GM21737 (cell line): ENCODE data around the gene SLC23A3.

Experiments used
- ATAC-seq: cut with Tn5 transposase; IDR thresholded peaks from one replicate; pipeline ENCODE4 v1.9.1; 2021; ENCODE audit warnings: mild to moderate bottlenecking, moderate library complexity; ENCODE audit not compliant: unreplicated experiment

Gene SLC23A3

DNA sequence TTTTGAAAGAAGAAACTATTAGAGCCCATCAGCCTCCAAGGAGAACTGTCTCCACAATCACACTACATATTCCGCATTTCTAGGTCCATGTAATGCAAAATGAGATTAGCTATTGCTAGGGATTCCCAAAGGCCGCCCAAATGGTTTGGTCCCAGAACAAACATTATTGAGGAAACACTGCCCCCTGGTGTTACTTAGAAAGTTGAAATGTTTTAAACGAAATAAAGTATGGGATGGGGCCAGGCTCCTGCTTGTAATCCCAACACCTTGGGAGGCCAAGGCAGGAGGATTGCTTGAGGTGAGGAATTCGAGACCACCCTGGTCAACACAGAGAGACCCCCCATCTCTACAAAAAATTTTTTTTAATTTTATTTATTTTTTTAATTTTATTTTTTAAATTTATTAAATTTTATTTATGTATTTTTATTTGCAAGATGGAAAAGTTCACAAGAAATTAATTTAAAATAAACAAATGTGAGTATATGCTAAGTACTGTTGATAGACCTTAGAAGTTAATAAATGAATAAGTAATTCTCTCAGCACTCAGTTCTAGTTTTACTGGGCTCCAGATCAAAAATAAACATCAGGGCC, 14.7 kb downstream of the SLC23A3 start:
- ATAC-seq: no peak

DNA sequence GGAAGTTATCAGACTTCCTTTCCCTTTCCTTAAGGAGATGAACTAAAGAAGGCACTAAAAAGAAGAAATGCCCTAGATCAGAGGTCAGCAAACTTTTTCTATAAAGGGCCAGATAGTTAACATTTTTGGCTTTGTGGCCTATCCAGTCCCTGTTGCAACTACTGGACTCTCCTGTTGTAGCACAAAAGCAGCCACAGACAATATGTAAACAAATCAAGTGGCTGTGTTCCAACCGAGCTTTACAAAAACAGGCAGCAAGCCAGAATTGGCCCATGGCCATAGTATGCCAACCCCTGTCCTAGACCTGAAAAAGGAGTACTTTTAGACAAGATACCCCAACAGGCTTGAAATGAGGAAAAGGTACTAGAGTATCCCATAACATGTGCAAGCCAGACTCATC, 20.2 kb downstream of the SLC23A3 start:
- no peak for ATAC-seq

DNA sequence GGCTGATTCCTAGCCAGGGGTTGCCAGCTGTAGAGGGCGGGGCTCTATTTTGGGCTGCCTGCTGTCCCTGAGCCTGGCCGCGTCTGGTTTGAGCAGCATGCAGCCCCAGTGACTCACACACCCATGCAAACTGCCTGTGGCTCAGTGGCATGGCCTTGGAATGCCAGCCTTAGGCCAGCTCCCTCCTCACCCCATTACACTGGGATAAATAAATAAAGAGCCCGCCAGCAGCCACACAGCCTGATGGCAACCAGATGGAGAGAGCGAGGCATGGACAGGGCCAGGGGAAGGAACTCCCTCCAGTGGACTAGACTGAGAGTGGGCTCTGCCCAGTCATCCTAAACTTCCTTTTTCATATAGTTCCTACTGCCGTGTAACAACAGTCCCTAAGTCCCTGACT, 27.5 kb downstream of the SLC23A3 start:
- no peak for ATAC-seq

- no peak for ATAC-seq
Measured at GRCh38 chr2:219140722-219141121, 29.1 kb downstream of the SLC23A3 start.

DNA sequence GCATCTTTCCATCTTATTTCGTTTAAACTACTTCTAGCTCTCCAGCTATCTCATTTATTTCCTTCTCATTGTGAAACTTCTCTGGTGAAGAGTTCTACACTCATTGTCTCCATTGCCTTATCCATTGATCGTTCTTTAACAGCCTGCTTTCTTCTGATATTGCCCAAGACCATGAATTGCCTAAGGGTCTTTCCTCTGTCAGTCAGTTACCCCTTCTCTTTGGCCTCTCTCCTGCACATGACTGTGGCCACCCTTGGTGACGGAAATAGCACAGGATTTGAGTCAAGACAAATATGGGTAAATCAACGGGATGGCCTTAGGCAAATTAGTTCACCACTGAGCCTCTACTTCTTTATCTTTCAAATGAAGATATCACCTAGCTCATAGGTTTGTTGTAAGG, 35.9 kb downstream of the SLC23A3 start:
- ATAC-seq: no peak

DNA sequence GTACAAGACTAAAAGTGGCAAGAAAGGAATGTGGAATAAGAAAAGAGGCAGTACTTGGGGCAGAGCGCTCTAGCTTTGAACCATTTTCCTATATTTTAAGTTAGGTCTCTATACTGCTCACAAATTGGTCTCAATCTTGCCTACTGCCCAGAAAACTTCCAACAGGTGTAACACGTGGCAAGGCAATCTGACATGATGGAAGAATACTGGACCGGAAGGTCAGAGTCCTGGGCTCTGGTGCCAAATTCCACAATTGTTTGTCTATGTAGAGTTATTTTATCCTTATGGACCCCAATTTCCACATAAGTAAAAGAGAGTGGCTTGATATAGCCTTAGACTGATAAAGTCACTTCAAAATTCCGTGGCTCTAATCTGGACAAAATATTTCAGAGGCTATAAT, 38.1 kb downstream of the SLC23A3 start:
- no peak for ATAC-seq

GRCh38 chr2:219131327-219131726, 38.5 kb downstream of the SLC23A3 start:
- ATAC-seq: no peak

GRCh38 chr2:219129589-219129988, 40.2 kb downstream of the SLC23A3 start:
- no peak for ATAC-seq

- ATAC-seq: no peak
Measured at GRCh38 chr2:219128396-219128795, 41.4 kb downstream of the SLC23A3 start.

DNA sequence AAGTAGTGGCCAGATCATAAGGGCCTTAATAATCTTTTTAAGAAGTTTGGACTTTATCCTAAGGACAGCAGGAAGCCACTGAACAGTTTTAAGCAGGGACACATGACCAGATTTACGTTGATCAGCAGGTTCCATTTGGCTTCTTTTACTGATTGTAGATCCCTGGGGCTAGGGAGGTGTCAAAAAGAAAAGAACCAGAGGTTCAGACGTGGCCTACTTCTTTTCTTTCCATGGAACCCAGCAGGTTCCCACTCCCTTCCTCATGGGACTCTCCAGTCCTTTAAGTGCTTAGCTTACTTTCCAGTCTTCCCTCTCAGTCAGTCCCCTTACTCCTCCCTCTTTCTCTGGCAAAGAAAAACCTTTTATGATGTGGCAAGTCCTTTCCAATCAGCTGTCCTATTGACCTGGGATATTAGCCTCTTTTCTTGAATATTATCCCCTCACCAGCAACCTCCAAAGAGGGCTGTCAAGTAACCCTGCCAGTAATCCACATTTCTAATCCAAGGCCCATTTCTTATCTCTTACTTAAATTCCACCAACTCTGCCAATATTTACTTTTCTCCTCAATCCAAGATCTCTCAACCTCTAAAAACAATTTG, 42.7 kb downstream of the SLC23A3 start:
- no peak for ATAC-seq

GRCh38 chr2:219126555-219126954, 43.3 kb downstream of the SLC23A3 start:
- no peak for ATAC-seq

- no peak for ATAC-seq
Measured at GRCh38 chr2:219125886-219126270, 44.0 kb downstream of the SLC23A3 start.

DNA sequence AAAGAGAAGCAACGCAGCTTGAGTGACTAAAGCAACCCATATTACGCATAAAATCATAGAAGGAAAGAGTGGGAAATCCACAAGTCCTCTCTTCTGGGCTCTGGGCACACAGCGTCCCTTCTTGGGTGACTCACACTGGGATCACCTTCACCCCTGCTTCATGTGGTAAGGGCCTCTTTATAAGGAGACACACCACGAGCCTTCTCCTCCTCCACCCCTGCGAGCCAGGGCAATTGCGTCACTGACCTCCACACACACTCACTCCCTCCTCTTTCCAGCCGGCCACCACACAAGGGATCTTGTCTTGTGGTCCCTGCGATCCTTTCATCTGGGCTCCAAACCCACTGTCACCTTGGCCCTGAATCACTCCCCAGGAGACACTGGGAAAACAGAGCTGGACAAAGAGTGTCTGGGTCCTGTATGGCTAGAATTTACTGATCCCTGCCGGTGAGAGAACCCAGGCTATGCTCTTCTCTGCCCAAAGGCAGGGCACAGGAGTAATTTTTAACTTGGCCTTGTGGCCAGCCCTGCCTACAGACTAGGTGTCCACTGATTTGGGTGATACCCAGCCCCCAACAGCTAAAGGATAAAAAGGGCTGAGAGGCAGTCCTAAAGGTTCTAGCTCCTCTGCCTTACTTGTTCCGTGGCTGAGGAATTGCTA, 44.5 kb downstream of the SLC23A3 start:
- no peak for ATAC-seq

DNA sequence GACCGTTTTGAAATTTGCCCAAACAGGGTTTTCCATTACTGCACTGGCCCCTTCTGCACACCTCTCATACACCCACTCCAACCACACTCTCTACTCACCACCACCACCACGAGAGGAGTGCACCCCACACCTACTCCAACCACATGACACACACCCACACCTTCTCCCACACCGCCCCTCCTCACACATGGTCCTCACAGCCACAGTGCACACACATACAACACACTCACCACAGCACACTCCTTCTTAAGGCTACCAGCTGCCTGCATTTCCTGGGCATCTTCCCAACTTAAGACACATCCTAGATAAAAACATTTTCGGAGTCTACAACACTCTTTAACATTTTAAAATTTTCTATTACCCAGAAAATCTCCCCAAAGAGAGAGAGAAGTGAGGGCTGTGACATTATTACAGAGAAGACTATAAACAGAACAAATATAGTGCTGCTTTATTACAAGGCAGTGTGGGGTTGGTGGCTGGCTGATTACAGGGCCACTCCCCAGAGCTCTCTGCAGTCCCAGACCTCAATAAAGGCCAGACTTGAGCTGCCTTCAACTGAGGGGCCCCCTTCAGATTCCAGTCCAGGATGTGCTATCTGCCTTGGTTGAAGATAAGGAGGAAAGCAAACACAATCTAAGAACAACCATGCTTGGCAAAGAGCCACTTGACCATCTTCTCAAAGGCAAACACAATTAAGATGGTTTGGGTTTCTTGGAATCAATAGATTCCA, 45.3 kb downstream of the SLC23A3 start:
- ATAC-seq: no peak

DNA sequence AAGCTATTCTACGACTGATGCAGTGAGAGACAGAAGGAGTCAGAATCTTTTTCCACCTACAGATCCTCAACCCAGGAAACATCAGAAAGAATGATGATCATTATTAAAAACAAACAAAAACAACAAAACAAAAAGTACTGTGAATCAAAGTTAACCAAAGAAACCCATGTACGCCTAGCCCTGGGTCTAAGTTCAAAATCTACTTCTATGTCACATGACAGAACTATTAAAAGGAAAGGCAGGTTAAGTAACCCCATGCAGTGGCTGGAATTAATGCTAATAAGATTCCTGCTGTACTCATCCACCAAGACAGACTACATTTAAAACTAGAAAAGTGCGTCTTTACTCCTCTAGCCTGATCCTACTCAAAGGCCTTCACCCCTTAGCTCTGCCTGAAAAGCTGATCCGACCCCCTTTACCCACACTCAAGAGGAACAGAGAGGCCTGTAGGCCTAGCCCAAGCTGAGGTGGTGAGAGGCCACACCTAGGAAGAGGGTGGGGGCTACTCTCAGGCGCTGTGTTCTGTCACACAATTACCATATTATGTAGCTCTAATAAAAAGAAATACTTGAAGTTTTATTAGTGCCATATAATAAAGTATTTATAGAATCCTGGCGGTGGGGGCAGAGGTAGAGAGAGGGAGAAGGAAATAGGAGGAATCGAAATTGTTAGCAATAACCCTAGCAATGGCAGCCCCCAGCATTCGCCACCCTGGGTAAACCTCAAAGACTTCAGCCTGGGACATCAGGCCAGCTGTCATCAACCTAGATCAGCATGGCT, 46.3 kb downstream of the SLC23A3 start:
- ATAC-seq: no peak

DNA sequence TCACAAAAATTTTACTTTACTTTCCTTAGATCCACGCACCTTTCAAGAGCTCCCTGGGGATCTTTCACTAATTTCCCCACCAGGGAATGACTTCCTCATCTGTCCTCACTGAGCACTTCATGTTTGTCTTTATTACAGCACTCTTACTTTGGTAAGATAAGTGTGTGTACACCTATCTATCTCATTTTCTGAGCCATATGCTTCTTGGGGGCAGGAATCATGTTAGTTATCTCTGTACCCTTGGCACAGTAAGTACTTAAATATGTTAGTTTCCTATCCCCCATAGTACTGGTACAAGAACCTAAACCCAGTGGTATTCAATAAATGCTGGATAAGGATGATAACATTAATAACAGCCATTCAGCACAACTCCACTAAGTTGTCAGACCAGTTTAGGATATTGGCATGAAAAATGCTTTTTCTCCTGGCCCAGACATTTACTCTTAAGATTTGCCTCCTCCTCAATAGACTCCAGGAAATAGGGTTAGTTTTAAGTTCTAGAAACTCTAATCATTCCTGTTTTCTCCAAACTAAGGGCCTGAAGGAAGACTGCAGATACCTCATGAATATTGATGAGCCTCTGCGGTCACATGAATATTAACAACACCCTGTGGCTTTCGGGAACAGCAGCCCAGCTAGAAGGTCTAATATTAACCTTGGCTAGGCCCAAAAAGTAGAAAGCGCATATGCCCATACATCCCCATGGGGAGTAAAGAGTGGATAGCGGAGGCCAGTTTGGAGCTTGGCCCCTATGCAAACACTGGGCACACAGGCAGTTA, 47.4 kb downstream of the SLC23A3 start:
- no peak for ATAC-seq

- no peak for ATAC-seq
Measured at GRCh38 chr2:219120082-219120481, 49.7 kb downstream of the SLC23A3 start.

DNA sequence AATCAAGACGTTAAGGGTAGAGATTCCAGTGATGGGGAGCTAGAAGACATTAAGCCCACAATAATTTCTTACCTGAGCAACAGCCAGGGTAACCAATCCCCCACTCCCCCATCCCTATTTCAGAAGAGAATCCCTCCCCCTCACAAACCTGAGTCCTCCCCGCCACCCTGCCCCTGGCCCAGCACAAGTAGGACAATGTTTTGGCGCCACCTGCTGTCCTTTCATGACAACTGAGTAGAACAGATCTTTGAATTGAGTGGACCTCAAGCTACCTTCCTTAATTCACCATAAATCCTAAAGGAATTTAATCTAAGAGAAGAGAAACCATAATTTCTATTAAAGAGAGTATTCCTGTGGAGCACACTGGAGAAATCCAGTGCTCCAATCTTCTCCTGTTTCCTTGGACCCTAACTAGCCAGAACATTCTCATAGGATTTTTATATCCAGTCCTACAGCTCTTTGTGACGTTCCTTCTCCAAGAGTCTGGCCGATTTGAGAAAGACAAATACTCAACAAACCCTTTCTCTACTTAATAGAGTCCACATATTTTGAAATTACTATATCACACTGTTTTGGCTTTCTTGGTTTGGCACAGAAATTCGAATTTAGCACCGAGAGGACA, 50.3 kb downstream of the SLC23A3 start:
- ATAC-seq: no peak

GRCh38 chr2:219118504-219118903, 51.3 kb downstream of the SLC23A3 start:
- ATAC-seq: no peak
